Measurements from ENCODE around the gene MAFF.
"Not testable (repeated sequence)": the region's sequence is repeated elsewhere in the genome, so short reads cannot be mapped to it uniquely, and the experiment has no call there.

The MAFF gene

DNA sequence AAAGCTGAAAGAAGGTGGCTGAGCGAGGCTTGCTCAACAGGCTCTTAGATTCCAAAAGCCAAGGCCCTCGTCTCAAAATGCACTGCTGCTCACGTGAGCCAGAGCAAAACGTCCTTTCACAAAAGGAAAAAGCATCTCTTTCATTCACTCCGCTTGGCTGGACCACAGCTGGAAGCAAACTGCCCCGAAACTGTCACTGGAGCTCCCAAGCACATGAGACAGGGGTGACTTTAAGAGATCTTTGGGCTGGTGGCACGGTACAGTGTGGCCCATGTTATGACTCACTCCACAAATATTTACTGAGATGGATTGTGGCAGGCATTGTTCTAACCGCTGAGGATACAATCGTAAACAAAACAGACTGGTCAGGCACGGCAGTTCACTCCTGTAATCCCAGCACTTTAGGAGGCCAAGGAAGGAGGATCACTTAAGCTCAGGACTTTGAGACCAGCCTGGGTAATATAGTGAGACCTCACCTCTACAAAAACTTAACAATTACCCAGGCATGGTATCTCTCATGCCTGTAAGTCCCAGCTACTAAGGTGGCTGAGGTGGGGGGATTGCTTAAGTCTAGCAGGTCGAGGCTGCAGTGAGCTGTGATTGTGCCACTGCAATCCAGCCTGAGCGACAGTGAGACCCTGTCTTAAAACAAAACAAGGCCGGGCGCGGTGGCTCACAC is 23.7 kb upstream of the MAFF start:
- no peak for DNase-seq

- not testable (repeated sequence) for DNase-seq
These were observed 23.2 kb upstream of the MAFF start for GRCh38 chr22:38178605-38178937.

- no peak for DNase-seq
These were observed 20.8 kb upstream of the MAFF start for GRCh38 chr22:38180841-38181452.

DNA sequence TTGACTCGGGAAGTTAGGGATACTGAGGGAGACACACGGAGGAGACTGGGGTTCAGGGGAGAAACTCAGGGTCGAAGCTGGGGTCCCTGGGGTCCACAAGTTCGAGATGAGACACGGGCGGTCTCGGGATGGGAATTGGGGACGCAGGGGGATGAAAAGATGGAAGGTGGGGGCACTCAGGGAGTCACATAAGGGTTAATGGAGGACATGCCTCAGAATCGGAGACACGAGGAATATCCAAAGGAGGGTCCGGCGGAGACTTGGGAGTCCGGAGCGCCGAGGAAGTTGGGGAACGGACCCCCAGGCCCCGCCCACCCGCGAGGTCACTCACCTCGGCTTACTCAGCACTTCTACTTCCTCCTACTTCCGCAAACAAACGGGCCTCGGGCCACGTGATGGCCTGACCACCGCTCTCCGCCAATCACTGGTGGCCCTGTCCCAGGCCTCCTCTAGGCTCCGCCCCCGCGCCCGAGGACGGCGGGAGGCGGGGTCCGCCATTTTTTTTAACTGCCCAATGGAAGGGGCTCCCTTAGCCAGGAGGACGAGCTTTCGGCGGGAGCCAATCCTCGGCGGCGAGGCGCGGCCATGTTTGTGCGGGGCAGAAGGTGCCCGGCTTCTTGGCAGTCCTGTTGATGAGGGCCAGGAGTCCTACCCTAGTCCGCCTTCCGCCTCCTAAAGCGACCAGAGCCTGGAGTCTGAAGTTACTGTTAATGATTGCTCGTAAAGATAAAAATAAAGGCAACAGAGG is 20.2 kb upstream of the MAFF start, which contains the start of gene PLA2G6:
Gene PLA2G6, minus strand, starts transcription at position 378 of the 748 bp plus-strand sequence. CDS start 12,404 bp downstream, outside the sequence.
- peak; percentile 95 for DNase-seq

GRCh38 chr22:38184788-38185187 is 17.0 kb upstream of the MAFF start:
- no peak for DNase-seq

DNA sequence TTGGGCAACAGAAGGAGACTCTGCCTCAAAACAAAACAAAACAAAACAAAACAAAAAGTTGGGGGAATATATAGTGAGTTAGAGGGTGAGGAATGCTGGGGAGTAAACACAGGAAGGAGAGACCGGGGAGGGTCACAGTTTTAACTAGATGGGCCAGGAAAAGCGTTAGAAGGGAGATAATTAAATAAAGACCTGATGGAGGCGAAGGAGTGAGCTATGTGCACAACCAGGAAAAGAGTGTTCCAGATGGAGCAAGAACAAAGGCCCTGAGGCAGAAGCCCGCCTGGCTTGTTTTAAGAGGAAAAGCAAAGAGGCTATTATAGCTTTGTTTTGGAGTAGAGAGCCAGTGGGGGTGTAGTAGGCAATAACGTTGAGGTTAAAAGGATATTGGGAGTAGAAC is 15.4 kb upstream of the MAFF start:
- no peak for DNase-seq

DNA sequence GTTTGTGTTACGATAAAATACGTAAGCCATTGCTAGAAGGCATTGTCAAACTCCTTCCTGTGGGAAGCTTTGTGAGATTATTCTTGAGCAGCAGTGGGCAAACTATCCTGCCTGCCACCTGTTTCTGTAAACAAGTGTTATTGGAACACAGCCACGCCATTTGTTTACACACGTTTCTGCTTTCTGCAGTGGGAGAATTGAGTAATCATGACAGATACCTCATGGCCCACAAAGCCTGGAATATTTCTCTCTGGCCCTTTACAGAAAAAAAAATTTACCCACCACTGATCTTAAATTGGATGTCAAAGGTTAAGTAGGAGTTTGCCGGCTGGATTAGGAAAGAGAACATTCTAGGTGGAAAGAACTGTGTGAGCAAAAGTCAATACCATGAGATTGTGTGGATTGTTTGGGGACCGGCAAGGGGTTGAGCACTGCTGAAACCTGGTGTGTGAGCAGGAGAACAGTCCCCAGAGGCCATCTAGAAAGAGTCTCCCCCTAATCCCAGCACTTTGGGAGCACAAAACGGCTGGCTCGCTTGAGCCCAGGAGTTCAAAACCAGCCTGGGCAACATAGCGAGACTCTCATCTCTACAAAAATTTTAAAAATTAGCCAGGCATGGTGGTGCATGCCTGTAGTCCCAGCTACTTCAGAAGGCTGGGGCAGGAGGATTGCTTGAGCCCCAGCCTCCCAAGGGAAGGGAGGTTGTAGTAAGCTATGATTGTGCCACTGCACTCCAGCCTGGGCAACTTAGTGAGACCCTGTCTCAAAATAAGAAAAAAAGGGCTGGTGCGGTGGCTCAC is 14.2 kb upstream of the MAFF start:
- no peak for DNase-seq

- no peak for DNase-seq
These were observed 12.7 kb upstream of the MAFF start for GRCh38 chr22:38189104-38189503.

DNA sequence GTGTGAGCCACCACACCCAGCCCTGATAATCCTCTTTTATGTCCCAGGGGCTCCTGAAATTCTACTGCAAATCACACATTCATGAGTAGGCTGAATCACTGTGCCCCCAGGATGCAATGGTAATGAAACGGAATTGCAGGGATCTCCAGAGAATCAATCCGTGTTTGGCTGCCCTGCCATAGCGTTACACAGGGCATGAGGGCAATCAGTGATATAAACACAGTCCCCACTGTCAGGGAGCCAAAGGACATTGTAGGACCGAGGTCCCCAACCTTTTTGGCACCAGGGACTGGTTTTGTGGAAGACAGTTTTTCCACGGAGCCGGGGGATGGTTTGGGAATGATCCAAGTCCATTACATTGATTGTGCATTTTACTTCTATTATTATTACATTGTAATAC is 11.2 kb upstream of the MAFF start:
- no peak for DNase-seq

DNA sequence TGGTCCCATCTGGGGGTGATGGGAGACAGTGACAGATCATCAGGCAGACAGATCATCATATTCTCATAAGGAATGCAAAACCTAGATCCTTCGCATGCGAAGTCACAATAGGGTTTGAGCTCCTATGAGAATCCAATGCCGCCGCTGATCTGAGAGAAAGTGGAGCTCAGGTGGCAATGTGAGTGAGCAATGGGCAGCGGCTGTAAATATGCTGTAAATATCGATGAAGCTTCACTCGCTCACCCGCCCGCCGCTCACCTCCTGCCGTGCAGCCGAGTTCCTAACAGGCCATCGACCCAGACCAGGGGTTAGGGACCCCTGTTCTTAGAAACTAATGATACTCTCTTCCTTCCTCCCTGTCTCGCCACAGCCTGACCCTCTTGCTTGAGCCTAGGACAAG is 10.7 kb upstream of the MAFF start:
- no peak for DNase-seq

GRCh38 chr22:38191731-38192474 is 9.9 kb upstream of the MAFF start:
- DNase-seq, result no peak

- DNase-seq, result no peak
These were observed 9.3 kb upstream of the MAFF start for GRCh38 chr22:38192475-38192863.

- DNase-seq, result no peak
These were observed 8.2 kb upstream of the MAFF start for GRCh38 chr22:38193580-38193979.

- no peak for DNase-seq
These were observed 4.9 kb upstream of the MAFF start for GRCh38 chr22:38196791-38197419.

DNA sequence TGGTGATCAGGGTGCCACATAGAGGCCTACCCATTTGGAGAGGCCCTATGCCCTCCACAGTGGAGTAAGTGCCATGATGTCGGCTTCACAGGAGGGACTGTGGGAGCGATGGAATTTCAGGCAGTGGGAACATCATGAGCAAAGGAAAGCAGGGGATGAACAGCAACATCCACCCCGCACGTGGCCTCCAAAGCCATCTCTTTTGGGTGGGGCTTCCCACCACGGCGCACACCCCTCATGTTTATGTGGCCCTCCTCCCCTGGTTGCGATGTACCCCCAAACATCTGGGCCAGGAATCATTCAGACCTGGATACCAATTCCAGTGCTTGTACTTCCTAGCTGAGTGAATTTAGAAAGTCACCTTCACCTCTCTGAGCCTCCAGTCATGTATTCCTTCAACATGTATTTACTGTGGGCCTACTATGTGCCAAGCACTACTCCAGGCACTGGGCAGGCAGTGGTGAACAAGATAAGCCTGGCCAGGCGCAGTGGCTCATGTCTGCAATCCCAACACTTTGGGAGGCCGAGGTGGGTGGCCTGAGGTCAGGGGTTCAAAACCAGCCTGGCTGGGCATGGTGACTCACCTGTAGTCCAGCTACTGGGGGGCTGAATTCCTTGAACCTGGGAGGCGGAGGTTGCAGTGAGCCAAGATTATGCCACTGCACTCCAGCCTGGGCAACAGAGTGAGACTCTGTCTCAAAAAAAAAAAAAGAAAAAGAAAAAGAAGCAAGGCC is 1.8 kb upstream of the MAFF start:
- no peak for DNase-seq

- DNase-seq, result no peak
These were observed 453 bp upstream of the MAFF start for GRCh38 chr22:38201371-38201710.

DNA sequence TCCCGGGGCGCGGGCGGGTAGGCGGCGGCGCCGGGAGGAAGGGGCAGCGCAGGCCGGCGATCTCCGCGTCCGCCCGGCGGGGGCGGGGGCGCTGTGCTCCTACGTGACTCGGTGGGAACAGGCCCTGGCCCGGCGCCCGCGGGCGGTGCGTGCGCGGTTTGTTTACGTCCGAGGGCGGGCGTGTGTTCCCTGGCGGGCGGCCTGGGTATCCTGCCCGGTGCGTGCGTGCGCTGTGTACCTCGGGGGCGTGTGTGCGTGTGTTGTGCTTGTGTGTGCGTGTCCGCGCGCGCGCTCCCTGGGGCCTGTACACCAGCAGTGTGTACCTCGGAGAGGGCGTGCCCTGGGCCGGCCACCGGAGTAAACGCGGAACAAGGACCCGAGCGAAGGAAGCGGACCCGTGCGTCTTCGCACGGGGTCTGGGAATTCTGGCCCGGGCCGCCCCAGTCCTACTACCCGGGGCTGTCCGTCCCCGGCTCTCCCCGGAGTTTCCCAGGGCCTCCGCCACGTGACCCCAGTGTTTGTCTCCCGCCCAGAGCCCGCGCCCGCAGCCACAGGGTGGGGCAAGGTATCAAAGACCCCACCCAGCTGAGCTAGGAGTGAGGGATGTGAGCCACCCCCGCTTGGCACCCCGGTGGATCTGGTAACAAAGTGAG is 769 bp downstream of the MAFF start:
- DNase-seq, result no peak

- DNase-seq, result no peak
These were observed 1.5 kb downstream of the MAFF start for GRCh38 chr22:38203090-38203810.

GRCh38 chr22:38203855-38204514 is 2.2 kb downstream of the MAFF start:
- no peak for DNase-seq

DNA sequence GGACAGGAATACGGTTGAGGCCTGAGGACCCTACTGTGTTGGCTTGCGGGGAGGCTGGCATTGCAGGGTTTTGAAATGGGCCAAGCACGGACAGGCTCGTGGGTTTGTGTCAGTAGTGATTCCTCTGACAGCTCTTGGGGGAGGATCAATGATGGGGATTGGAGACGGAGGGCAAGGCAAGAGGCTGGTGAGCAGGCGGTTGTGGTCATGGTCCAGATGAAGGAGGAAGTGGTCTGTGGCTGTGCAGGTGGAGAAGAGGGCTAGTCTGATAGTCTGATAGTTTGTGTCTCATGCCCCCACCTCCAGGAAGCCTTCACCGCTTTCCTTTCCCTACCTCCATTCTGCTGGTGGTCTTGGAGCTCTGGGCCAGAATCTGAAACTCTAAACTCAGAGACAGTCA is 3.0 kb downstream of the MAFF start:
- no peak for DNase-seq

Measured in NK-92 treated with Interleukin-12 subunit alpha and Interleukin-12 subunit beta, amount 100 ng/mL, for 24 hours (cell line).